ENCODE measurements around the gene COL23A1.
"Not testable (repeated sequence)": the region's sequence is repeated elsewhere in the genome, so short reads cannot be mapped to it uniquely, and the experiment has no call there.

Gene COL23A1

DNA sequence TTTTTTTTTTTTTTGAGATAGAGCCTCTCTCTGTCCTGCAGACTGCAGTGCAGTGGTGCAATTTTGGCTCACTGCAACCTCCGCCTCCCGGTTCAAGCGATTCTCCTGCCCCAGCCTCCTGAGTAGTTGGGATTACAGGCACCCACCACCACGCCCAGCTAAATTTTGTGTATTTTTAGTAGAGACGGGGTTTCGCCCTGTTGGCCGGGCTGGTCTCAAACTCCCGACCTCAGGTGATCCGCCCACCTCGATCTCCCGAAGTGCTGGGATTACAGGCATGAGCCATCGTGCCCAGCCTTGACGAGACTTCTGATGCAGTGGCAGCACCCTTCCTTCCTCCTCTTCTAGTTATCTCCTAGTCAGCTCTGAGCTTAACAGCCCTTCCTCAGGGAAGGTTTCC lies 361.1 kb downstream of the COL23A1 start:
- DNase-seq (ENCODE audit: low read depth in 2 of 2) = not testable (repeated sequence)

DNA sequence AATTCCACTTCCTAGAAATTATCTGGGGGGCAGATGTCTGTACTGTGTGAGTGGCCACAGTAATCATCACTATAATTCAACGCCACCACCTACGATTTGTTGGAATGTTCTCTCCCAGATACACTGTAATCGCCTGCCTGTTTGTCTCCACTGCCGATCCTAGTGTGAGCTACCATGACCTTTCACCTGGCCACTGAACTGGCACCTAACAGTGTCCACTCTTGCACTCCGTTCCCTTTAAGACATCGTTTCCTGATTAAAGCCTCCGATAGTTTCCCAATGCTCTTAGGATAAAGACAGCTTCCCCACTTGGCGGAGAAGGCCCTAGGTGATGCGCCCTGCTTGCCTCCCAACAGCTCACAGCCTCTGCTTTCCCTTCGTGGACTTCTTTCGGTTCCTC lies 361.6 kb downstream of the COL23A1 start:
- DNase-seq (ENCODE audit: low read depth in 2 of 2) = no peak

DNA sequence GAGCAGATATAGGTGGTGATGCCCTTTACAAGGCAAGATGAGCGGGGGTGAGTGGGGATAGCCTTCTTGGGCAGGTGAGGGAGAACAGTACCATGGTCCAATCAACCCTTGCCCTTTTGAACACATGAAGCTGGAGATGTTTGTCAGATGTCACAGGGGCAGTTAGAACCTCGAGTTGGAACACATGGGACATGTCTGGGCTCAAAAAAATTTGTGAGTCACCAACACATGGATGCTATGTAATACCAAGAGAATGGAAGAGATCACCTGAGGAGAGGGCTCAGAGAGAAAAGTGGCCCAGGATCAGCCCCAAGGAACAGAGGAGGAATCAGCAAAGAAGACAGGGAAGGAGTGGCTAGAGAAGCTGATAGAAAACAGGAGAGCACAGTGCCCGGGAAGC lies 362.3 kb downstream of the COL23A1 start:
- DNase-seq (ENCODE audit: low read depth in 2 of 2) = no peak

DNA sequence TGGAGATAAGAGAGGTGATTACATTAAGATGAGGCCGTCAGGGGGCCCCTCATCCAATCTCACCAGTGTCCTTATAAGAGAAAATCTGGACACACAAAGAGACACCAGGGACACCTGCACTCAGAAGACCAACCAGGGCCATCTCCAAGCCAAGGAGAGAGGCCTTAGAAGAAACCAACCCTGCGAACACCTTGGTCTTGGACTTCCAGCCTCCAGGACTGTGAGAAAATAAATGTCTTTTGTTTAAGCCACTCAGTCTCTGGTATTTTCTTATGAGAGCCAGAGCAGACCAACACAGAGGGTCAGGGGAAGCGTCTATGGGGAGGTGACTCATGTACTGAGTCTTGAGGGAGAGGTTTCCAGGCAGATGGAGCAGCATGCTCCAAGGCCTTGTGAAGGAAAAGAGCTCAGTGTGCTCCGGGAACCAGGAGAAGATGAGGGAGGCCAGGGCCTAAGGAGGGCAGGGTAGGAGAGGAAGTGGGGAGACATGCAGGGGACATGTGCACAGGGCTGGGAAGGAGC lies 363.0 kb downstream of the COL23A1 start:
- DNase-seq (ENCODE audit: low read depth in 2 of 2) = no peak

DNA sequence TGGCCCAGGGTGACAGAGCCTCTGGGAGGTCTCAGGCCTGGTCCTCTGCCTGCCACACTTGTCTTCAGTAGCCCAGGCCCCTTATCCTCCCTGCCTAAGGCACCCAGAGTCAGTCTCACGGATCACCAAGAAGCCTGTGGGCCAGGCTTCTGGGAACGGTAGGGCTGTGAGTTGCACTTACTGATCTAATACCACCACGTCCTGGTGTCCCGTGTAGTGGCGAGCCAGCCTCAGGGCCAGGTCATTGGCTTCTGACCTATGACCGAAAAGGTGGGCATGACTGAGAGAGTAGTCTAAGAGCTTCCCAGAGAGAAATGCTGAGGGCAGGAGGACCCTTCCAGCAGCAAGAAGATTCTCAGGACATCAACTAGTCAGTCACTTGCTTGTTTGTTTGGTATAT lies 365.0 kb downstream of the COL23A1 start:
- no peak for DNase-seq (ENCODE audit: low read depth in 2 of 2)

DNA sequence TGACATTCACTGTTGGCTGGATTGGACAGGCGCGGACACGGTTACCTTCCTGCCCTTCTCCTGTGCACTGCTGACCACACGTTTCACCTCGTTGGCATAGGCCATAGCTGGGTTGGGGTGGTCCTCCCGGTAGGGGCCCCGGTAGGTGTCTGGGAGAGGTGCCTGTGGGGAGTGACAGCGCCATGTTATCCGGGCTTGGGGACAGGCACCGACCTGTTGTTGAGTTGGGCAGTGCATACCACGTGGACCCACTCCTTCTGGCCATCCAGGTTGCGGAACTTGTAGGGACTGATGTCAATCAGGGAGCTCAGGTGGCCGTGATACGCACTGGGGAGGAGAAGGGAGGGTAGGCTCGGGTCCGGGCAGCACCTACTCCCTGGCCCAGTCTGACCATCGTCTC lies 365.8 kb downstream of the COL23A1 start:
- DNase-seq (ENCODE audit: low read depth in 2 of 2) = no peak

DNA sequence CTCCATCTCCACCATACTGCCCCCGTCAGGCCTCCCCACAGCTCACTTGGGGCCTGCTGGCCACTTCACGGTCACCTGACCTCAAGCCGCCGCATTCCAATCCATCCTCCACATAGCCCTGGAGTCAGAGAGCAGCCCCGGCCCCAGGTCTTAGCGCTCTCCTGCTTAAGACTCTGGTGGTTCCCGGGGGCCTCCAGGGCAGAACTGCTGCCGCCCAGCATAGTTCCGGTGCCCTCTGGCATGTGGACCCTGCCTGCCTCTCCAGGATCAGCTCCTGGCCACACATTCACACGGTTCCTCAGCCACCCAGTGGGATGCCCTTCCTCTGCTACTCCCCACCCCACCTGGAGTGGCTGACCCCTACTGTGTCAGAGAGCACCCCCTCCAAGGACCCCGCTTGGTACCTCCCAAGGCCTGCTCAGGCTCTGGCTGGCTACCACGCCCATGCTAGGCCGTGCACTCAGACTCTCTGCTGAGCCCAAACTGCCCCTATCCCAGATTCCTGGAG lies 366.3 kb downstream of the COL23A1 start:
- DNase-seq (ENCODE audit: low read depth in 2 of 2) = no peak

DNA sequence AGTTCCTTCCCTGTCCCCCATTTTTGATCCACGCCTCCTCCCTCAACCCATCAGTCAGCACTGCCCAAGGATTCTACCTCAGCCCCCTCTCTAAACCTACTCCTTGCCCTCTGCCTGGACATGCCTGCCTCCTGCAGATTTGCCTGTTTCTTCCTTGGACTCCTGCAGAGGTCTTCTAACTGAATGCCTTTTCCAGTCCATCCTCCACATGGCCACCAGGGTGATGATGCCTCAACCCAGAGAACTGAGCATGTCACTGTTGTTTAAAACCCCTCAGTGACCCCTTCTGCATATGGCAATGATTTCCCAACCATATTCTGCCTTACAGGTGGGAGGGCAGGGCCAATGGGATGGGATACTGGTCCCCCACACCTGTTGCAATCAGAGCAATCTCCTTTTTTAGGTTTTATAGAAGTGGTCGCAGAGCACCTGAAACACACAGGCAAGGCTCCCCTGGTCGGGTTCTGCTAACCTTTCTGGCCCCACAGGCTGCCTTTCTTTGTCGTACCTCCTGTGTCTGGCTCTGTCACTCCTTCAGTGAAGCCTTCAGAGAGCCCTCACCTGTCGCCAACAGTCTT lies 366.9 kb downstream of the COL23A1 start:
- no peak for DNase-seq (ENCODE audit: low read depth in 2 of 2)

DNA sequence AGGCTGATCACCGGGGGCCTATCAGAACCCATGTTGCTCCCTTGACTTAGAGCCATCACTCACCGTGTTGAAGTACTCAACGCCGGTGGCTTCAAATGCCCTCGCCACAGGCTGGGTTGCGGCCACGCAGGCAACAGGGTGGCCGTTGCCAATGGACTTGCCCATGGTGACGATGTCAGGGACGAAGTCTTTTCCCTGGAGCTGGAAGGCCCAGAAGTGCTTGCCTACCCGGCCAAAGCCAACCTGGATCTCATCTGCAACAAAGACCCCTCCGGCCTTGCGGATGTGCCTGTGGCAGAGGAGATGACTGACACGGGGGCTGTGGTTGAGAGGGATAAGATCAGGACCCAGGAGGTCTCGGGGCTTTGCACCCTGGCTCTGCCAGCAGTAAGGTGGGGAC lies 367.9 kb downstream of the COL23A1 start:
- DNase-seq (ENCODE audit: low read depth in 2 of 2) = no peak

DNA sequence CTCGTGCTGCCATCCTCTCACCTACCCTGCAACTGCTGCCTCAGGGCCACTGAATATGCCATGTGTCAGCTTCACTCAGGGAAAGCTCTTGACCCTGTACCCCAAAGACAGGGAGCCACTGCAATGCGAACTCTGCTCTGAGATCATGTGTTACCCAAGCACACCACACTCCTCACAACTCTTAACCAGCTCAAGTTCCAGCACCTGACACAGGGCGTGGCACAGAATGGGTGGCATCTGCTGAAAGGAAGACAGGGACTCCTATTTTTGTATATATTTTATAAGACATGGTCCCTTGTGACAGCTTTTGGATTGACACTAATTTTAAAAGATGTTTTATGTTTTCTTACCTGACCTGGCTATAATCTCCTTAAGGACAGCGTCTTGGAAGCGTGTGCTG lies 368.3 kb downstream of the COL23A1 start:
- no peak for DNase-seq (ENCODE audit: low read depth in 2 of 2)

DNA sequence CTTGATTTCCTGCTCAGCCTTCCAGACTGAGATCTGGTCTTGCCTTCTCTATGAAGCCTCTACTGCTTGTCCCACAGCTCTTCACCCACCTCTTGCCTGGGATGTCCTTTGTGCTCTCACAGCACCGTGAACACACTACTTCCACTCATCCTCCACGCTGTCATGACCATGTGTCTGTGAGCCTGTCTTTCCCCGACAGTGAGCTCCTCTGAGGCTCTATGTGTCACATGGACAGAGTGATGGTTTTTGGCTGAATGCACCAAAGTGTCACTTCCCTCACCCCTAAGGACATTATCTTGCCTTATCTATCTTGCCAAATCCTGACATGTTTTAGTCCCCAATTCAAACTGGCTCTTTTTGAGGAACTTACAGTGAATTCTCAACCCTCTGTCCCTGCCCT lies 368.9 kb downstream of the COL23A1 start:
- DNase-seq (ENCODE audit: low read depth in 2 of 2) = no peak

DNA sequence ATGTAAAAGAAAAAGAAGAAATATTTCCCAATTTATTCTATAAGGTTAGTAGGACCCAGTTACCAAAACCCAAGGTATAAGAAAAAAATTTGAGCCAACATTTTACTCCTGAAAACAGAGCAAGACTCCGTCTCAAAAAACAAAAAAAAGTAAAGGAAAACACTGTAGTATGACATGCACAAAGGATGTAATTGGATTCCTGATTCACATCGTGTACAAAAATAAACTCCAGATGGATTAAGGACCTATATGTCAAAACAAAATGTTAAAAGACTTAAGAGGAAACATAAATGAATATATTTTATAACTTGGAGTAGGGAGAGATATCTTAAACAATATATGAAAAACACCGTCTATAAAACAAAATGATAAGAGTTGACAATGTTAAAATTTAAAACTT lies 371.4 kb downstream of the COL23A1 start:
- DNase-seq (ENCODE audit: low read depth in 2 of 2) = no peak

DNA sequence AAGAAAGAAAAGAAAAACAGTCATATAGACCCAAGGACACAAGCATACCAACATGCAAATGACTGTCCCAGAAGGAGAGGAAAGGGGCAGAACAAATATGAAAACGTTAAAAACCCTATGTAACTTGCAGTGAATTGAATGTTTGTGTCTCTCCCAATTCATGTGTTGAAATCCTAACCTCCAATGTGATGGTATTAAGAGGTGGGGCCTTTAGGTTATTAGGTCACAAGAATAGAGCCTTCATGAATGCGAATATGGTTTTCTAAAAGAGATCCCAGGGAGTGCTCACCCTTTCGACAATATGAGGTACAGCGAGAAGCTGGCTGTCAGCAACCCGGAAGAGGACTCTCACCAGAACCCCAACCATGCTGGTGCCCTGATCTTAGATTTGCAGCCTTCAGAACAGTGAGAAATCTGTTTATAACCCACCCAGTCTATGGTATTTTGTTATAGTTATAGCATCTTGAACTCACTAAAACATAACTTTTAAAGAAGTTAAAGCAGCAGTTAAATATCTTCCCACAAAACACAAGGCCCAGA lies 371.9 kb downstream of the COL23A1 start:
- no peak for DNase-seq (ENCODE audit: low read depth in 2 of 2)

DNA sequence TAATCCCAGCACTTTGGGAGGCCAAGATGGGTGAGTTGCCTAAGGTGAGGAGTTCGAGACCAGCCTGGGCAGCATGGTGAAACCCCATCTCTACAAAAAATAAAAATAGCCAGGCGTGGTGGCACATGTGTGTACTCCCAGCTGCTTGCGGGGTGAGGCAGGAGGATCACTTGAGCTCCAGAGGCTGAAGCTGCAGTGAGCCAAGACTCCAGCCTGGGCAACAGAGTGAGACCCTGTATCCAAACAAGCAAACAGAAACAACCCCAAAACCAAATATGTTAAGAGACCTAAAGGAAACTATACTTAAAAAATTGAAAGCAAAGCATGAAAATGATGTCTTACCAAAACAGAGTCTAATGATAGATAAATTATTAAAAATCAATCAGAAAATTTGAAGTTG lies 373.4 kb downstream of the COL23A1 start:
- no peak for DNase-seq (ENCODE audit: low read depth in 2 of 2)

DNA sequence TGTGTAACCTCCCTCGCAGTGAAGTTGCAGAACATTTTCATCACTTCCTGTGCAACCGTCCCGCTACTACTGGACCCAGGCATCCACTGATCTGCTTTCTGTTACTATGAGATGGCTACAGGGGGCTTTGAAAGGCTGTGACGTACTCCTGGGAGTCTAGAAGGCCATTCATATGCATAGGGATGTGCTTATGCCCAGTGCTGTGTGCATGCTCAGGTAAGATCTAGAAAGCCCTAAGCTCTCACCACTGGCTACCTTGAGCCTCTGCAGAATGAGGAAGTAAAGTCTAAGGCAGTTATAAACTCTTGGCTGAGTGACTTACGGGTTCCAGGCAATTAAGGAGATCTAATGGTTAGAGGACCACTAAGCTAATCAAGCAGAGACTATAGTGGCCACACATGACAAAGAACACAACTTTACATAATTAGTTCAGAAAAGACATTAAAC lies 374.1 kb downstream of the COL23A1 start:
- DNase-seq (ENCODE audit: low read depth in 2 of 2) = no peak

DNA sequence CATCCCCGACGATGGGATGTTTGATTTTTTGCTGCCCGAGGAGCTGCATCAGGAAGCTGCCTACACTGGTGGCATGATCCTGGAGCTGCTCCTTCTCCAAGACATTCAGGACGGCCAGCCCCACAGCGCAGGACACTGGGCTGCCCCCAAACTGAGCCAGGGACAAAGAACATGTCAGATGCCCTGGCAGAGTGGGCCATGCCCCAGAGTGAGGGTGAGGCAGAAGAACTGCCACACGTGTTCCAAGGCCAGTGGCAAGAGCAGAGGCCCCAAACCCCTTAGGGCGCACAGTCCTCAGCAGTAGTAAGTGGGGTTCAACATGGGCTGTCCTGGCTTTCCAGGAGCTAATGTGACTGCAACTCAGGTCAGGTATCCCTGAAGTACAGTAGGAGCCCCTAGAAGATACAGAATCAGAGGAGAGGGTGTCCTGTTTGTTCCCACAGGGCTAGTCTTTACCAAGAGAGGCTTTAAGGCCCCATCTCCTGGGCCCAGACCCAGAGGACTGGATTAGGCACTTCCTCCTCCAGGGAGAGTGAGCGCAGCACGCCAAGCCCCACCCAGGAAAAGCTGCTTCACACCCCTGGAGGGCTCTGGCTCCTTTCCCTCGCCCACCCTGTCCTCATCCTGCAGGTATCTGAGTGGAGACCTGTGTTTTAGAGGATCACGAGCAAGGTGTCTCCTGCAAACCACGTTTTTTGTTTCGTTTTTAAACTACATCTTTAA lies 374.8 kb downstream of the COL23A1 start:
- no peak for DNase-seq (ENCODE audit: low read depth in 2 of 2)

DNA sequence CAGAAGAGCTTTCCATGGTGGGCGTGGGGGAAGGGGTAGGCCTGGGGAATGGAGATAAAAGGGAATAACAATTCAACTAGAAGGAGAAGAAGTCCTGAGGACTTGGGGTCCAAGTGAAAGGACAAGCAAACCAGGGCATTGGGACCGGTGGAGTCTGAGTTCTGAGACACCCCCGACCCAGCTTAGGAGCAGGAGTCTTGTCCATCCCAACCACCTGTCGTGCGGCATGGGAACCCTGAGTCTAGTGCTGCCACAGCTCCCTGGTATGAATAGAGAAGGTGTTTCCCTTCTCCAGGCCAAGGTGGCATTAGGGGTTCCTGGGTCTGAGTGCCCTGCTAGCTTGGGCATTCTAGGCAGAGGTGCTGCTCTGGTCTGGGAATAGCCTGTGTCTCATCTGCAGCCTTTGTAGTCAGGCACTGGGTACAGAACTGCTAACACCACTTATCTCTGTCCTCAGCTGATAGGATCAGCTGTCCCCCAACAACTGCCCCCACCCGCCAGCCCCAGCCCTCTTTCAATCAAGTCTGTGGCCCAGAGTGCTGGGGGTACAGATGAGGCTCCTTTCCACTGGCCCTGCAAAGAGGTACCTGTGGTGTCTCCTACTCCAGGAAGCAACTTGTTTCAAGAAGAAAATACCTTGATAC lies 375.9 kb downstream of the COL23A1 start:
- no peak for DNase-seq (ENCODE audit: low read depth in 2 of 2)

DNA sequence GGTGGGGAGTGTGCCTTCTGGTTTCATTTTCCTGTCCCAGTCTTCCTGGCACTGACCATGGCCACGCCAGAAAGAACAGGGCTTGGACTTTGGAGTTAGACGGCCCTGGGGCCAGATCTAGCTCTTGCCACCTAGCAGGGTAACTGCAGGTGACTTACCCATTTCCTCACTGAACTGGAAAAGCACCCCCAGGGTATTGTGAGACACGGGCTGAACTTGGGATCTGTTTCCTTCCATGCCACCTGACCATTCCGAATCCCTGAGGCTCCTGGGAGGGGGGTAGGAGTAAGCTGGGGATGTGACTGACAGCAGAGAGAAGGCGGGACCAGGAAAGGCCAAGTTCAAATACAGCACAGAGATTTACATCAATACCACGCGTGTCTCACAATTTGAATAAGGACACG lies 376.4 kb downstream of the COL23A1 start:
- DNase-seq (ENCODE audit: low read depth in 2 of 2) = no peak

DNA sequence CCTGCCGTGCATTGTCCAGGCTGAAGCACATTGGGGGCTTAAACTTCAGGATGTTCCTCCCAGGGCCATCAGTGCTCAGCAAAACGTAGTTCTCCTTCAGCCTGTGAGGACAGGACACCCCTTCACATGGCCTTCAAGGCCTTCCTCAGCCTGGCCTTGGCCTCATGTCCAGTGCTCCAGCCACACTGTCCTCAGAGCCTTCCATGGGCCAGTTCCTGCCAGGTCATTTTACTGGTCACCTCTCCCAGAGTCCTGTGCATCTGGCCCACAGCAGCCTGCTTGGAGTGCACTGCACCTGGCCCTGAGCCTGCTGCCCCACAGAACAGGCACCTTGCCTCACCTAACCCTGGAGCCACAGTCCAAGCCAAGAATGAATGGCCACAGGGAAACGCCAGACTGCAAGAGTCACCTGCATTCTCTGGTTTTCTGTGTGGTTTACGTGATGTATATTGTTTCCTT lies 377.2 kb downstream of the COL23A1 start:
- DNase-seq (ENCODE audit: low read depth in 2 of 2) = no peak

DNA sequence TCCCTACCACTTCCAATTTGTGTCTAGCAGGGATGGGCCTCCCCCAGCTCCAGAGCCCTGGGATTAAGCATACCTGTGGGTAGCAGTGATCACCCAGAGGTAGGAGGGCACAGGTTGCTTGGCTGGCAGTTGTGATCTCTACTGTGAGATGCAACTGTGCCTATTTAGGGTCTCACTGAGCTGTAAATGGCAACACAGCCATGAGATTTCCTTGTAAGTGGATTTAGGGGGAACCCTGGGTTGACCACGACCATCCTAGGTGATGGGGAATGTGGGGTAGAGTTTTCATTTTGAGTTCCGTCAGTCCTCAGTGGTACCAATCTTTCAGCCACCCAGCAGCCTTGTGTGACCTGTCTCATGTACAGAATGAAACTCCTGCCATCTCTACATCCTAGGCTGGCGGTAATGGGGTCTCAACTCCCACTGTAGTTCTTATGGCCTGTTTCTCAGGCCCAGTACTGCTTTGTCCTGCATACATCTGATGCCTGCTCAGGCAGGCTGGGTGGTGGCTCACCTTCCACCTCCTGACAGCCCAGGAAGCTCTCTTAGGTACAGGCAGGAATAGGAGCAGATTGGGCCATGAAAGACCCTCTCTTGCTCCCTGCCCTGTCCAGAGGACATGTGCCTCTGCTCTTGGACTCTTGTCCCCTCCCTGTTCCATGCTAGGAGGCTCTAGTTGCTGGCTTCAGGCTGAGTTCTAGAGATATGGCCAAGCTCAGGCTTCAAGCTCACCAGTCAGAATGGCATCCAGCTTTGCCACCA lies 377.8 kb downstream of the COL23A1 start:
- DNase-seq (ENCODE audit: low read depth in 2 of 2) = no peak
